ENCODE results near the gene KEAP1.

KEAP1 gene

GRCh38 chr19:10516671-10517286, 13.6 kb upstream of the KEAP1 start:
- TF ChIP-seq, protein P1, sequence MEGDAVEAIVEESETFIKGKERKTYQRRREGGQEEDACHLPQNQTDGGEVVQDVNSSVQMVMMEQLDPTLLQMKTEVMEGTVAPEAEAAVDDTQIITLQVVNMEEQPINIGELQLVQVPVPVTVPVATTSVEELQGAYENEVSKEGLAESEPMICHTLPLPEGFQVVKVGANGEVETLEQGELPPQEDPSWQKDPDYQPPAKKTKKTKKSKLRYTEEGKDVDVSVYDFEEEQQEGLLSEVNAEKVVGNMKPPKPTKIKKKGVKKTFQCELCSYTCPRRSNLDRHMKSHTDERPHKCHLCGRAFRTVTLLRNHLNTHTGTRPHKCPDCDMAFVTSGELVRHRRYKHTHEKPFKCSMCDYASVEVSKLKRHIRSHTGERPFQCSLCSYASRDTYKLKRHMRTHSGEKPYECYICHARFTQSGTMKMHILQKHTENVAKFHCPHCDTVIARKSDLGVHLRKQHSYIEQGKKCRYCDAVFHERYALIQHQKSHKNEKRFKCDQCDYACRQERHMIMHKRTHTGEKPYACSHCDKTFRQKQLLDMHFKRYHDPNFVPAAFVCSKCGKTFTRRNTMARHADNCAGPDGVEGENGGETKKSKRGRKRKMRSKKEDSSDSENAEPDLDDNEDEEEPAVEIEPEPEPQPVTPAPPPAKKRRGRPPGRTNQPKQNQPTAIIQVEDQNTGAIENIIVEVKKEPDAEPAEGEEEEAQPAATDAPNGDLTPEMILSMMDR (IDR thresholded peaks at IDR 0.05; ENCODE audit: extremely low read depth, missing control alignments): no peak
- peak; percentile 25 for DNase-seq (ENCODE audit: low spot score)

- DNase-seq (ENCODE audit: low spot score): peak; percentile 9
- TF ChIP-seq, protein P1 (IDR thresholded peaks at IDR 0.05; ENCODE audit: extremely low read depth, missing control alignments): no peak
Observed at GRCh38 chr19:10516064-10516385, 12.9 kb upstream of the KEAP1 start.

DNA sequence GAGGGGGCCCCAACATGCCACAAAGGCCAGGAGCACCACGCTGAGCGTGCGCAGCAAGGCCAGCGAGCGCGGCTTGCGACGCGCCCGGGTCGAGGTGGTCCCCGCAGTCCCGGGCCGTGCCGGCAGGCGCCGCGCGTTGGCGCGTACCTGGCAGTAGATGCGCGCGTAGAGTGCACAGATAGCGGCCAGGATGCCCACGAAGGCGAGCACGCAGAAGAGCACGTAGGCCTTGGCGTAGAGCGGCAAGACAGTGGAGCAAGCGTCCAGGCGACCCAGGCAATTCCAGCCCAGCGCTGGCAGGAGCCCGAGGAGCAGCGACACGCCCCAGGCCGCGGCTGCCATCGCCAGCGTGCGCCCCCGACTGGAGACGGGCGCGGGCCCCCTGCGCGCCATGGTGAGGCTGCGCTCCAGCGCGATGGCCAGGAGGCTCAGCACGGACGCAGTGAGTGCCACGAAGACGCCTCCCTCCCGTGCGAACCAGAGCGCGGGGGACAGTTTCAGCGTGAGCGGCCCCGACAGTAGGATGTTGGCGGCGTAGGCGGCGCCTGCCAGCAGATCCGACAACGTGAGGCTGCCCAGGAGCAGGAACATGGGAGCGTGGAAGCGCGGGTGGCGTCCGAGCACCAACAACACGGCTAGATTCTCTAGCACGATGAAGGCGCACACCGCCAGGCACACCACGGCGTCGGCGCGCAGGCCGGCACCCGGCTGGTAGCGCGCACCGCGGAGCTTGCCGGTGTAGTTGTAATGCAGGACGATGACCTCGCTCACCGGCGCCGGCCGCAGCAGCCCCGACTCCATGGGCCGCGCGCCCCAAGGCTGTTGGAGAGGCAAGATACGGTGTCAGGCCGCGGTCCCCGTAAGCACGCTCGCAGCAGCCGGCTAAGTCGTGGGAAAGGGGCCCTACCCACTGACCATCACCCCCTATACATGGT, 11.3 kb upstream of the KEAP1 start:
- peak; percentile 63 for DNase-seq (ENCODE audit: low spot score)
- TF ChIP-seq, protein P1 (IDR thresholded peaks at IDR 0.05; ENCODE audit: extremely low read depth, missing control alignments): no peak

- no peak for DNase-seq (ENCODE audit: low spot score)
- TF ChIP-seq, protein P1 (IDR thresholded peaks at IDR 0.05; ENCODE audit: extremely low read depth, missing control alignments): no peak
Observed at GRCh38 chr19:10513223-10513622, 10.1 kb upstream of the KEAP1 start.

- peak; percentile 85 for DNase-seq (ENCODE audit: low spot score)
- TF ChIP-seq, protein P1 (IDR thresholded peaks at IDR 0.05; ENCODE audit: extremely low read depth, missing control alignments): peak; percentile 60
Observed at GRCh38 chr19:10510301-10510802, 7.2 kb upstream of the KEAP1 start.

DNA sequence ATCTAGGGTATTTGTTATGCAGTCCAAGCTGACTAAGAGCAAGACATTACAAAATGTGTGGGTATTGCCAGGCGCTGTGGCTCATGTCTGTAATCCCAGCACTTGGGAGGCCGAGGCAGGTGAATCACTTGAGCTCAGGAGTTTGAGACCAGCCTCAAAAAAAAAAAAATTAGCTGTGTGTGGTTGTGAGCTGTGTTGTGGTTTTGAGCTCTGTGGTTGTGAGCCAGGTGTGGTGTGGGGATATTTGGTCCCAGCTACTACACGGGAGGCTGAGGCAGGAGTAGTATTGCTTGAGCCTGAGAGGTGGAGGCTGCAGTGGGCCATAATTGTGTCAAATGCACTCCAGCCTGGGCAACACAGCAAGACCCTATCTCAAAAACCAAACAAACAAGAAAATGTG, 5.6 kb upstream of the KEAP1 start:
- TF ChIP-seq, protein P1 (IDR thresholded peaks at IDR 0.05; ENCODE audit: extremely low read depth, missing control alignments): no peak
- no peak for DNase-seq (ENCODE audit: low spot score)

DNA sequence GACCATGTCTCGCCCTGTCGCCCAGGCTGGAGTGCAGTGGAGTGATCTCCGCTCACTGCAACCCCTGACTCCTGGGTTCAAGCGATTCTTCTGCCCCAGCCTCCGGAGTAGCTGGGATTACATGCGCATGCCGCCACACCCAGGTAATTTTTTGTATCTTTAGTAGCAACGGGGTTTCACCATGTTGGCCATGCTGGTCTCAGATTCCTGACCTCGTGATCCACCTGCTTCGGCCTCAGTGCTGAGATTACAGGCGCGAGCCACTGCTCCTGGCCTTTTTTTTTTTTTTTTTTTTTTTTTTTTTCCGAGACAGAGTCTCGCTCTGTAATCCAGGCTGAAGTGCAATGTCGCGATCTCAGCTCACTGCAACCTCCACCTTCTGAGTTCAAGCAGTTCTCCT, 4.9 kb upstream of the KEAP1 start:
- DNase-seq (ENCODE audit: low spot score): no peak
- TF ChIP-seq, protein P1 (IDR thresholded peaks at IDR 0.05; ENCODE audit: extremely low read depth, missing control alignments): no peak
